GM23338 (cell line): Measurements from ENCODE around the gene MCM7.

ENCODE experiments used
- CREB1 ChIP-seq: fragments of 250-450 bp; sonication (Bioruptor Pico); IDR thresholded peaks from 2 replicates; pipeline ENCODE4 v1.5.0; 2020; ENCODE audit warnings: low read depth, mild to moderate bottlenecking, moderate library complexity
- EZH2 ChIP-seq: fragments of 200-600 bp; sonication (generic); IDR thresholded peaks from one replicate; pipeline ENCODE4 v1.8.0; 2017; ENCODE audit warnings: antibody characterized with exemption, mild to moderate bottlenecking, low read depth; ENCODE audit not compliant: unreplicated experiment
- EZH2phosphoT487 ChIP-seq: fragments of 200-600 bp; sonication (generic); IDR thresholded peaks from one replicate; pipeline ENCODE4 v1.8.1; 2018; ENCODE audit warnings: antibody characterized with exemption; ENCODE audit not compliant: unreplicated experiment
- JUNB ChIP-seq: IDR thresholded peaks from one replicate; pipeline ENCODE4 v1.6.1; 2016; ENCODE audit warnings: antibody characterized with exemption; ENCODE audit not compliant: unreplicated experiment
- POLR2AphosphoS5 ChIP-seq: IDR thresholded peaks from 2 replicates; pipeline ENCODE4 v1.6.1; 2016; ENCODE audit warnings: antibody characterized with exemption, low read depth
- STAT1 ChIP-seq: IDR thresholded peaks from one replicate; pipeline ENCODE4 v1.6.1; 2016; ENCODE audit warnings: antibody characterized with exemption; ENCODE audit not compliant: unreplicated experiment
- ZNF114 ChIP-seq: fragments of 250-450 bp; sonication (Bioruptor Pico); IDR thresholded peaks from 2 replicates; pipeline ENCODE4 v1.5.0; 2020; ENCODE audit warnings: mild to moderate bottlenecking, moderate library complexity
- TF ChIP-seq, protein P1 (sequence below), 2 experiments: fragments of 200-600 bp in 1 of 2; sonication (generic) in 1 of 2; conservative IDR thresholded peaks; 2 replicates each; pipeline versions ENCODE4 v1.5.1 to v1.6.1; 2016 to 2017; ENCODE audit warnings: antibody characterized with exemption in 2 of 2, low read depth in 2 of 2, mild to moderate bottlenecking in 2 of 2, moderate library complexity in 1 of 2
- TF ChIP-seq, protein P2 (sequence below): IDR thresholded peaks from one replicate; pipeline ENCODE4 v1.6.1; 2018; ENCODE audit warnings: antibody characterized with exemption; ENCODE audit not compliant: unreplicated experiment
- TF ChIP-seq, protein P3 (sequence below): fragments of 250-450 bp; sonication (Bioruptor Pico); IDR thresholded peaks from 2 replicates; pipeline ENCODE4 v1.5.0; 2020; ENCODE audit warnings: mild to moderate bottlenecking, moderate library complexity

DNA sequence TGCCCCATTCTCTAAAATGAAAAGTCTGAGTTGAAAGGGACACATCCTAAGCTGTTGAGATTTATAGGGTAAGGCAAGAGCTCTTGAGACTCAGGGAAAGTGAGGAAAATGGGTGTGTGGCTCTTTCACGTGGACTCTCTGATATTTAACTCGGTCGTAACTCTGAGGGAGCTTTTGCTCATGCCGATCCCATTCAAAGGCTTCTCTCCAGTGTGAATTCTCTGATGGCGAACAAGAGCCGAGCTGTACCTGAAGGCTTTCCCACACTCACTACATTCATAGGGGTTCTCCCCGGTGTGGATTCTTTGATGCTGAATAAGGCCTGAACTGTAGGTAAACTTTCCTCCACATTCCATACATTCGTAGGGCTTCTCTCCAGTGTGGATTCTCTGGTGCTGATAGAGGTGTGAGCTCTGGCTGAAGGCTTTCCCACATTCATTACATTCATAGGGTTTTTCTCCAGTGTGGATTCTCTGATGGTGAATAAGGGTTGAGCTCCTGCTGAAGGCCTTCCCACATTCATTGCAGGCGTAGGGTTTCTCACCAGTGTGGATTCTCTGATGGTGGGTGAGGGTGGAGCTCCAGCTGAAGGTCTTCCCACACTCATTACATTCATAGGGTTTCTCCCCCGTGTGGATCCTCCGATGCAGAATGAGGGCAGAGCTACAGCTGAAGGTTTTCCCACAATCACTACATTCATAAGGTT, 30.0 kb downstream of the MCM7 start:
- TF ChIP-seq, protein P1, sequence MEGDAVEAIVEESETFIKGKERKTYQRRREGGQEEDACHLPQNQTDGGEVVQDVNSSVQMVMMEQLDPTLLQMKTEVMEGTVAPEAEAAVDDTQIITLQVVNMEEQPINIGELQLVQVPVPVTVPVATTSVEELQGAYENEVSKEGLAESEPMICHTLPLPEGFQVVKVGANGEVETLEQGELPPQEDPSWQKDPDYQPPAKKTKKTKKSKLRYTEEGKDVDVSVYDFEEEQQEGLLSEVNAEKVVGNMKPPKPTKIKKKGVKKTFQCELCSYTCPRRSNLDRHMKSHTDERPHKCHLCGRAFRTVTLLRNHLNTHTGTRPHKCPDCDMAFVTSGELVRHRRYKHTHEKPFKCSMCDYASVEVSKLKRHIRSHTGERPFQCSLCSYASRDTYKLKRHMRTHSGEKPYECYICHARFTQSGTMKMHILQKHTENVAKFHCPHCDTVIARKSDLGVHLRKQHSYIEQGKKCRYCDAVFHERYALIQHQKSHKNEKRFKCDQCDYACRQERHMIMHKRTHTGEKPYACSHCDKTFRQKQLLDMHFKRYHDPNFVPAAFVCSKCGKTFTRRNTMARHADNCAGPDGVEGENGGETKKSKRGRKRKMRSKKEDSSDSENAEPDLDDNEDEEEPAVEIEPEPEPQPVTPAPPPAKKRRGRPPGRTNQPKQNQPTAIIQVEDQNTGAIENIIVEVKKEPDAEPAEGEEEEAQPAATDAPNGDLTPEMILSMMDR (conservative IDR thresholded peaks at IDR 0.05; ENCODE audit: low read depth in 2 of 2), result no peak
- TF ChIP-seq EZH2phosphoT487 (no peak), EZH2 (no peak), STAT1 (no peak), ZNF114 (CRISPR knock-in tag) (no peak), CREB1 (CRISPR knock-in tag) (no peak), POLR2AphosphoS5 (no peak), JUNB (no peak)
- TF ChIP-seq, protein P2, sequence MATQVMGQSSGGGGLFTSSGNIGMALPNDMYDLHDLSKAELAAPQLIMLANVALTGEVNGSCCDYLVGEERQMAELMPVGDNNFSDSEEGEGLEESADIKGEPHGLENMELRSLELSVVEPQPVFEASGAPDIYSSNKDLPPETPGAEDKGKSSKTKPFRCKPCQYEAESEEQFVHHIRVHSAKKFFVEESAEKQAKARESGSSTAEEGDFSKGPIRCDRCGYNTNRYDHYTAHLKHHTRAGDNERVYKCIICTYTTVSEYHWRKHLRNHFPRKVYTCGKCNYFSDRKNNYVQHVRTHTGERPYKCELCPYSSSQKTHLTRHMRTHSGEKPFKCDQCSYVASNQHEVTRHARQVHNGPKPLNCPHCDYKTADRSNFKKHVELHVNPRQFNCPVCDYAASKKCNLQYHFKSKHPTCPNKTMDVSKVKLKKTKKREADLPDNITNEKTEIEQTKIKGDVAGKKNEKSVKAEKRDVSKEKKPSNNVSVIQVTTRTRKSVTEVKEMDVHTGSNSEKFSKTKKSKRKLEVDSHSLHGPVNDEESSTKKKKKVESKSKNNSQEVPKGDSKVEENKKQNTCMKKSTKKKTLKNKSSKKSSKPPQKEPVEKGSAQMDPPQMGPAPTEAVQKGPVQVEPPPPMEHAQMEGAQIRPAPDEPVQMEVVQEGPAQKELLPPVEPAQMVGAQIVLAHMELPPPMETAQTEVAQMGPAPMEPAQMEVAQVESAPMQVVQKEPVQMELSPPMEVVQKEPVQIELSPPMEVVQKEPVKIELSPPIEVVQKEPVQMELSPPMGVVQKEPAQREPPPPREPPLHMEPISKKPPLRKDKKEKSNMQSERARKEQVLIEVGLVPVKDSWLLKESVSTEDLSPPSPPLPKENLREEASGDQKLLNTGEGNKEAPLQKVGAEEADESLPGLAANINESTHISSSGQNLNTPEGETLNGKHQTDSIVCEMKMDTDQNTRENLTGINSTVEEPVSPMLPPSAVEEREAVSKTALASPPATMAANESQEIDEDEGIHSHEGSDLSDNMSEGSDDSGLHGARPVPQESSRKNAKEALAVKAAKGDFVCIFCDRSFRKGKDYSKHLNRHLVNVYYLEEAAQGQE, result no peak
- TF ChIP-seq, protein P3, sequence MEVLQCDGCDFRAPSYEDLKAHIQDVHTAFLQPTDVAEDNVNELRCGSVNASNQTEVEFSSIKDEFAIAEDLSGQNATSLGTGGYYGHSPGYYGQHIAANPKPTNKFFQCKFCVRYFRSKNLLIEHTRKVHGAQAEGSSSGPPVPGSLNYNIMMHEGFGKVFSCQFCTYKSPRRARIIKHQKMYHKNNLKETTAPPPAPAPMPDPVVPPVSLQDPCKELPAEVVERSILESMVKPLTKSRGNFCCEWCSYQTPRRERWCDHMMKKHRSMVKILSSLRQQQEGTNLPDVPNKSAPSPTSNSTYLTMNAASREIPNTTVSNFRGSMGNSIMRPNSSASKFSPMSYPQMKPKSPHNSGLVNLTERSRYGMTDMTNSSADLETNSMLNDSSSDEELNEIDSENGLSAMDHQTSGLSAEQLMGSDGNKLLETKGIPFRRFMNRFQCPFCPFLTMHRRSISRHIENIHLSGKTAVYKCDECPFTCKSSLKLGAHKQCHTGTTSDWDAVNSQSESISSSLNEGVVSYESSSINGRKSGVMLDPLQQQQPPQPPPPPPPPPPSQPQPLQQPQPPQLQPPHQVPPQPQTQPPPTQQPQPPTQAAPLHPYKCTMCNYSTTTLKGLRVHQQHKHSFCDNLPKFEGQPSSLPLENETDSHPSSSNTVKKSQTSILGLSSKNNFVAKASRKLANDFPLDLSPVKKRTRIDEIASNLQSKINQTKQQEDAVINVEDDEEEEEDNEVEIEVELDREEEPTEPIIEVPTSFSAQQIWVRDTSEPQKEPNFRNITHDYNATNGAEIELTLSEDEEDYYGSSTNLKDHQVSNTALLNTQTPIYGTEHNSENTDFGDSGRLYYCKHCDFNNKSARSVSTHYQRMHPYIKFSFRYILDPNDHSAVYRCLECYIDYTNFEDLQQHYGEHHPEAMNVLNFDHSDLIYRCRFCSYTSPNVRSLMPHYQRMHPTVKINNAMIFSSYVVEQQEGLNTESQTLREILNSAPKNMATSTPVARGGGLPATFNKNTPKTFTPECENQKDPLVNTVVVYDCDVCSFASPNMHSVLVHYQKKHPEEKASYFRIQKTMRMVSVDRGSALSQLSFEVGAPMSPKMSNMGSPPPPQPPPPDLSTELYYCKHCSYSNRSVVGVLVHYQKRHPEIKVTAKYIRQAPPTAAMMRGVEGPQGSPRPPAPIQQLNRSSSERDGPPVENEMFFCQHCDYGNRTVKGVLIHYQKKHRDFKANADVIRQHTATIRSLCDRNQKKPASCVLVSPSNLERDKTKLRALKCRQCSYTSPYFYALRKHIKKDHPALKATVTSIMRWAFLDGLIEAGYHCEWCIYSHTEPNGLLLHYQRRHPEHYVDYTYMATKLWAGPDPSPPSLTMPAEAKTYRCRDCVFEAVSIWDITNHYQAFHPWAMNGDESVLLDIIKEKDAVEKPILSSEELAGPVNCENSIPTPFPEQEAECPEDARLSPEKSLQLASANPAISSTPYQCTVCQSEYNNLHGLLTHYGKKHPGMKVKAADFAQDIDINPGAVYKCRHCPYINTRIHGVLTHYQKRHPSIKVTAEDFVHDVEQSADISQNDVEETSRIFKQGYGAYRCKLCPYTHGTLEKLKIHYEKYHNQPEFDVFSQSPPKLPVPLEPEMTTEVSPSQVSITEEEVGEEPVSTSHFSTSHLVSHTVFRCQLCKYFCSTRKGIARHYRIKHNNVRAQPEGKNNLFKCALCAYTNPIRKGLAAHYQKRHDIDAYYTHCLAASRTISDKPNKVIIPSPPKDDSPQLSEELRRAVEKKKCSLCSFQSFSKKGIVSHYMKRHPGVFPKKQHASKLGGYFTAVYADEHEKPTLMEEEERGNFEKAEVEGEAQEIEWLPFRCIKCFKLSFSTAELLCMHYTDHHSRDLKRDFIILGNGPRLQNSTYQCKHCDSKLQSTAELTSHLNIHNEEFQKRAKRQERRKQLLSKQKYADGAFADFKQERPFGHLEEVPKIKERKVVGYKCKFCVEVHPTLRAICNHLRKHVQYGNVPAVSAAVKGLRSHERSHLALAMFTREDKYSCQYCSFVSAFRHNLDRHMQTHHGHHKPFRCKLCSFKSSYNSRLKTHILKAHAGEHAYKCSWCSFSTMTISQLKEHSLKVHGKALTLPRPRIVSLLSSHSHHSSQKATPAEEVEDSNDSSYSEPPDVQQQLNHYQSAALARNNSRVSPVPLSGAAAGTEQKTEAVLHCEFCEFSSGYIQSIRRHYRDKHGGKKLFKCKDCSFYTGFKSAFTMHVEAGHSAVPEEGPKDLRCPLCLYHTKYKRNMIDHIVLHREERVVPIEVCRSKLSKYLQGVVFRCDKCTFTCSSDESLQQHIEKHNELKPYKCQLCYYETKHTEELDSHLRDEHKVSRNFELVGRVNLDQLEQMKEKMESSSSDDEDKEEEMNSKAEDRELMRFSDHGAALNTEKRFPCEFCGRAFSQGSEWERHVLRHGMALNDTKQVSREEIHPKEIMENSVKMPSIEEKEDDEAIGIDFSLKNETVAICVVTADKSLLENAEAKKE (CRISPR knock-in tag), result no peak
